SU-DHL-6 (cell line): ENCODE data around the gene AKT3.

ENCODE experiments used
- H2AFZ ChIP-seq: fragments of 200-600 bp; sonication (generic); 2 replicates; pipeline ENCODE4 v1.6.1; 2014; ENCODE audit warnings: low read depth, mild to moderate bottlenecking, moderate library complexity, mixed read lengths, antibody characterized with exemption, low read length; ENCODE audit not compliant: severe bottlenecking
- H3F3A ChIP-seq: fragments of 200-600 bp; shearing (Covaris generic); 2 replicates; pipeline ENCODE4 v1.6.0; 2016; ENCODE audit warnings: antibody characterized with exemption, mild to moderate bottlenecking; ENCODE audit not compliant: insufficient read depth
- H3K27ac ChIP-seq: fragments of 200-600 bp; sonication (generic); 2 replicates; pipeline ENCODE4 v1.5.1; 2016; ENCODE audit warnings: low read depth, mild to moderate bottlenecking, low read length, moderate library complexity, mixed read lengths
- H3K27me3 ChIP-seq: fragments of 200-600 bp; sonication (generic), shearing (Covaris generic); 2 replicates; pipeline ENCODE4 v1.6.0; 2014; ENCODE audit warnings: mild to moderate bottlenecking, low read length
- H3K36me3 ChIP-seq: fragments of 200-600 bp; sonication (generic); 2 replicates; pipeline ENCODE4 v1.6.1; 2014; ENCODE audit warnings: mild to moderate bottlenecking, low read length, mixed read lengths
- H3K4me2 ChIP-seq: fragments of 300-600, 200-600 bp; shearing (Covaris generic), sonication (generic); 2 replicates; pipeline ENCODE4 v1.6.0; 2014; ENCODE audit warnings: low read length, low read depth, mild to moderate bottlenecking; ENCODE audit not compliant: poor library complexity, severe bottlenecking
- H3K4me3 ChIP-seq: fragments of 200-600 bp; sonication (generic); 2 replicates; pipeline ENCODE4 v1.5.1; 2014; ENCODE audit warnings: antibody characterized with exemption, low read length, mild to moderate bottlenecking, mixed read lengths; ENCODE audit not compliant: insufficient read depth, poor library complexity, severe bottlenecking
- H3K79me2 ChIP-seq: fragments of 200-600 bp; sonication (generic); 2 replicates; pipeline ENCODE4 v1.6.1; 2014; ENCODE audit warnings: mild to moderate bottlenecking, low read length, moderate library complexity; ENCODE audit not compliant: insufficient read depth
- H3K9ac ChIP-seq: fragments of 200-600 bp; sonication (generic); 2 replicates; pipeline ENCODE4 v1.7.0; 2014; ENCODE audit warnings: mild to moderate bottlenecking, low read length
- H3K9me2 ChIP-seq: fragments of 200-600 bp; sonication (generic); replicated peaks from 2 replicates; pipeline ENCODE4 v1.6.1; 2014; ENCODE audit warnings: low read length; ENCODE audit not compliant: insufficient read depth
- H3K9me3 ChIP-seq: fragments of 200-600 bp; sonication (generic); 2 replicates; pipeline ENCODE4 v1.6.1; 2014; ENCODE audit warnings: low read length, mixed read lengths; ENCODE audit not compliant: insufficient read depth
- H4K20me1 ChIP-seq: fragments of 200-600 bp; sonication (generic); 2 replicates; pipeline ENCODE4 v1.6.1; 2014; ENCODE audit warnings: low read depth, mild to moderate bottlenecking, antibody characterized with exemption, low read length, moderate library complexity, mixed read lengths
- CTCF ChIP-seq: fragments of 200-600 bp; sonication (generic); IDR thresholded peaks from one replicate; pipeline ENCODE4 v1.5.1; 2017; ENCODE audit warnings: antibody characterized with exemption, mild to moderate bottlenecking, low read length, moderate library complexity; ENCODE audit not compliant: insufficient read depth, poor library complexity, severe bottlenecking
- EZH2phosphoT487 ChIP-seq: fragments of 200-600 bp; sonication (generic), shearing (Covaris generic); conservative IDR thresholded peaks from 2 replicates; pipeline ENCODE4 v1.6.1; 2018; ENCODE audit warnings: mild to moderate bottlenecking, antibody characterized with exemption, low read length, moderate library complexity, mixed read lengths

The AKT3 gene

GRCh38 chr1:243499248-243499647, 350.8 kb downstream of the AKT3 start:
- Histone ChIP-seq H2AFZ (no peak overlapping the region), H3K9me3 (no peaks in the 10 kb centered on the region), H4K20me1 (no peaks in the 10 kb centered on the region), H3K4me3 (no peak overlapping the region), H3K79me2 (no peaks in the 10 kb centered on the region), H3K9ac (no peak overlapping the region), H3K27ac (no peak overlapping the region), H3F3A (no peaks in the 10 kb centered on the region), H3K36me3 (no peaks in the 10 kb centered on the region), H3K4me2 (no peak overlapping the region), H3K9me2 (no peaks in the 10 kb centered on the region), H3K27me3 (no peaks in the 10 kb centered on the region)
- no peak for TF ChIP-seq EZH2phosphoT487
- TF ChIP-seq CTCF, result no peak

- H4K20me1 ChIP-seq, result no peaks in the 10 kb centered on the region
- H3K79me2 ChIP-seq, result no peaks in the 10 kb centered on the region
- H3K27ac ChIP-seq, result no peak overlapping the region
- no peaks in the 10 kb centered on the region for H3K36me3 ChIP-seq
- no peaks in the 10 kb centered on the region for H3K9me3 ChIP-seq
- no peaks in the 10 kb centered on the region for H3K27me3 ChIP-seq
- H3K4me3 ChIP-seq, result no peak overlapping the region
- TF ChIP-seq CTCF (no peak), EZH2phosphoT487 (no peak)
- H2AFZ ChIP-seq, result no peak overlapping the region
- no peaks in the 10 kb centered on the region for H3F3A ChIP-seq
- H3K9ac ChIP-seq, result no peak overlapping the region
- no peak overlapping the region for H3K4me2 ChIP-seq
- H3K9me2 ChIP-seq, result no peaks in the 10 kb centered on the region
These were observed 351.9 kb downstream of the AKT3 start for GRCh38 chr1:243497939-243498681.

GRCh38 chr1:243496806-243497205, 353.2 kb downstream of the AKT3 start:
- H3K9me2 ChIP-seq, result no peaks in the 10 kb centered on the region
- no peaks in the 10 kb centered on the region for H3K9me3 ChIP-seq
- H3F3A ChIP-seq, result no peaks in the 10 kb centered on the region
- TF ChIP-seq CTCF, result no peak
- no peak for TF ChIP-seq EZH2phosphoT487
- H2AFZ ChIP-seq, result no peak overlapping the region
- H3K4me2 ChIP-seq, result no peak overlapping the region
- no peaks in the 10 kb centered on the region for H3K27me3 ChIP-seq
- no peak overlapping the region for H3K9ac ChIP-seq
- H3K36me3 ChIP-seq, result no peaks in the 10 kb centered on the region
- H3K27ac ChIP-seq, result no peak overlapping the region
- no peaks in the 10 kb centered on the region for H4K20me1 ChIP-seq
- H3K79me2 ChIP-seq, result no peaks in the 10 kb centered on the region
- H3K4me3 ChIP-seq, result no peak overlapping the region
